Skin epidermis (tissue), 12 donors: ENCODE results near the gene GTF2H4.
"Not testable (repeated sequence)": the region's sequence is repeated elsewhere in the genome, so short reads cannot be mapped to it uniquely, and the experiment has no call there.

ENCODE experiments used
- H3K27ac ChIP-seq, 21 experiments: fragments of 200-600 bp; sonication (generic) in 11 of 21; one replicate each; pipeline ENCODE4 v1.5.0; 2020; ENCODE audit warnings: mild to moderate bottlenecking in 3 of 21, inconsistent platforms in 2 of 21, moderate library complexity in 2 of 21
- H3K4me3 ChIP-seq, 7 experiments: fragments of 200-600 bp; sonication (generic) in 2 of 7; one replicate each; pipeline ENCODE4 v1.5.0; 2020; ENCODE audit warnings: inconsistent platforms in 2 of 7, mild to moderate bottlenecking in 2 of 7, moderate library complexity in 1 of 7

GTF2H4 gene

GRCh38 chr6:30891816-30892538 is 16.0 kb upstream of the GTF2H4 start:
- Histone ChIP-seq H3K4me3 (no peak overlapping the region), H3K27ac (no peak overlapping the region)

GRCh38 chr6:30893001-30893591 is 14.9 kb upstream of the GTF2H4 start:
- H3K27ac ChIP-seq, result no peak overlapping the region
- H3K4me3 ChIP-seq, result no peak overlapping the region

DNA sequence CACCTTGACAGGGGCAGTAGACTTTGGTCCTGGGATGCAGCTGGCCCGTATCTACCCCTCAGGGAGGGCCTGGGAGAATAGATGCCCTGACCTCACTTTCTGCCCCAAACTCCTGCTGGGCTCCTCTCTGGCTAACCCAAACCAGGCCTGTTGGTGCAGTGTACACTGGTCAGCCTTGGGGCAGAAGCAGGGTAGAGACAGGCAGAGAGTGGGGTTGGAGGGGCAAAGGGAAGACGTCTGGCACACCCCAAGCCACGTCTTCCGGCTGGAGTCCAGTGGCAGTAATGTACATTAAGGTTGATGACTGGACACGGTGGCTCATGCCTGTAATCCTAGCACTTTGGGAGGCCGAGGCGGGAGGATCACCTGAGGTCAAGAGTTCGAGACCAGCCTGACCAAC is 14.3 kb upstream of the GTF2H4 start:
- no peak overlapping the region for H3K4me3 ChIP-seq
- H3K27ac ChIP-seq, result no peak overlapping the region

DNA sequence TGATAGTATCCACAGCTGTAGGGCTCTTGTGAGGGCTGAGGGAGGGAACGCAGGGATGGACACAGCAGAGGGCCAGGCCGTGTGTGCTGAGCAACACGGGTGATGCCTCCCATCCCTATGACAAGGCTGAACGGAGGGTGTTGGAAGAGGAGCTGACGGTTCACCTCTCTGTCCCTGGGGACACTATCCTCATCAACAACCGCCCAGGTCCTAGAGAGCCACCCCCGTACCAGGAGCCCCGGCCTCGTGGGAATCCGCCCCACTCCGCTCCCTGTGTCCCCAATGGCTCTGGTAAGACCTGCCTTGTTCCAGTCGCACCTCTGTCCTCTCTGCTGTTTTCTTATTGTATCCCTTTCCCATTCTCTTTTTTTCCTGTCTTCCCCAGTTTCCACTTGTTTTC is 13.6 kb upstream of the GTF2H4 start:
- no peak overlapping the region for H3K4me3 ChIP-seq
- H3K27ac ChIP-seq, result no peak overlapping the region

DNA sequence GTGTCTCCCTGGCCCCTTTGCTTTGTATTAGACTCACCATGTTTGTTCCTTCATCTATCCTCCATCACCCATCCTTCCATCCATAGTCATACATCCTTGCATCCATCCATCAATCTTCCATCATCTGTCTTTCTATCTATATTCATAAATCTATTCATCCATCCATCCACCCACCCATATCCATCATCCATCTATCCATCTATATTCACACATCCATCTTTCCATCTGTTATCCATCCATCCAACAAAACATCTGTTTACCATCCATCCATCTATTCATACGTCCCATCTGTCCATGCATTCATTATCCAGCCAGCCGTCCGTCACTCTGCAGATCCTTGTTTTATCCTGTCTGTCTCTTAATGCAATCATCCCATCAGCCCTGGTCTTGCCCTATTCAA is 13.1 kb upstream of the GTF2H4 start:
- no peak overlapping the region for H3K4me3 ChIP-seq

GRCh38 chr6:30895343-30895742 is 12.7 kb upstream of the GTF2H4 start:
- H3K27ac ChIP-seq, result no peak overlapping the region

More for the DNA sequence above, 13.1 kb upstream of the GTF2H4 start:
- no peak overlapping the region for H3K27ac ChIP-seq

GRCh38 chr6:30896541-30896940 is 11.5 kb upstream of the GTF2H4 start:
- no peak overlapping the region for H3K27ac ChIP-seq
- H3K4me3 ChIP-seq, result no peak overlapping the region

More at GRCh38 chr6:30895343-30895742, 12.7 kb upstream of the GTF2H4 start:
- no peak overlapping the region for H3K4me3 ChIP-seq

GRCh38 chr6:30897882-30898281 is 10.1 kb upstream of the GTF2H4 start:
- H3K4me3 ChIP-seq, result no peak overlapping the region
- no peak overlapping the region for H3K27ac ChIP-seq

DNA sequence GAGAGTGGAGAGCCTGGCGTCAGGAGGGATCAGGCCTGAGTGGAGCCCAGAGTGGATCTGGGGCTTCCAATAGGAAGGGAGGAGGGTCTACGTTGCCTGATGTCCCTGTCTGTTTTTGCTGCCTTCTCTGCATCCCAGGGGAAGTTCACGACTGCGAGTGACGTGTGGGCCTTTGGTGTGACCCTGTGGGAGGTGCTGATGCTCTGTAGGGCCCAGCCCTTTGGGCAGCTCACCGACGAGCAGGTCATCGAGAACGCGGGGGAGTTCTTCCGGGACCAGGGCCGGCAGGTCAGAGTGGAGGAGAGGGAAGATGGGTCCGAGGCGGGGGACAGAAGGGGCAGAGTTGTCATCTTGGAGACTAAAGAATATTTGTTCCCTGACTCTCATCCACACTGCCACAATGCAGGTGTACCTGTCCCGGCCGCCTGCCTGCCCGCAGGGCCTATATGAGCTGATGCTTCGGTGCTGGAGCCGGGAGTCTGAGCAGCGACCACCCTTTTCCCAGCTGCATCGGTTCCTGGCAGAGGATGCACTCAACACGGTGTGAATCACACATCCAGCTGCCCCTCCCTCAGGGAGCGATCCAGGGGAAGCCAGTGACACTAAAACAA is 9.2 kb upstream of the GTF2H4 start:
- no peak overlapping the region for H3K27ac ChIP-seq
- H3K4me3 ChIP-seq, result no peak overlapping the region

- no peak overlapping the region for H3K27ac ChIP-seq
- H3K4me3 ChIP-seq, result no peak overlapping the region
These were observed 7.1 kb upstream of the GTF2H4 start for GRCh38 chr6:30900863-30901417.

- Histone ChIP-seq H3K4me3 (no peak overlapping the region), H3K27ac (no peak overlapping the region)
These were observed 6.6 kb upstream of the GTF2H4 start for GRCh38 chr6:30901436-30901835.

- H3K27ac ChIP-seq, H3K4me3 ChIP-seq: not testable (repeated sequence)
These were observed 5.8 kb upstream of the GTF2H4 start for GRCh38 chr6:30902196-30902595.

- Histone ChIP-seq H3K27ac (no peak overlapping the region), H3K4me3 (no peak overlapping the region)
These were observed 5.3 kb upstream of the GTF2H4 start for GRCh38 chr6:30902709-30903108.

- Histone ChIP-seq H3K27ac (no peak overlapping the region), H3K4me3 (no peak overlapping the region)
These were observed 4.8 kb upstream of the GTF2H4 start for GRCh38 chr6:30903236-30903635.

DNA sequence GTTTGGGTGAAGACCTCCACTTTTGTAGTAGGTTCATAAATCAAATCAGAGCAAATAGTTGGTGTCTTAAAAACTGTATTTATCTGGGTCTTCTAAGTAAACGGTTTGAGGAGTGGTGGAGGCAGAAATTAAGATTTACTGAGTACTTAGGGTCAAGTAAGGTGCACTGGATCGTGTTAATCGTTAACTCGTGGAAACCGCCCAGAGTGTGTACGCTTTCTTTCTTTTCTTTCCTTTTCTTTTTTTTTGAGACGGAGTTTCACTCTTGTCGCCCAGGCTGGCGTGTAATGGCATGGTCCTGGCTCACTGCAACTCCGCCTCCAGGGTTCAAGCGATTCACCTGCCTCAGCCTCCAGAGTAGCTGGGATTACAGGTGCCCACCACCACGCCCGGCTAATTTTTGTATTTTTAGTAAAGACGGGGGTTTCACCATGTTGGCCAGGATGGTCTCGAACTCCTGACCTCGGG is 683 bp upstream of the GTF2H4 start:
- H3K27ac ChIP-seq, result peak overlapping the region in 3 of 21 experiments; percentile 11 to 66 (median 65)
- H3K4me3 ChIP-seq, result peak overlapping the region; percentile 63 to 81 (median 70)

- Histone ChIP-seq H3K27ac (peak overlapping the region in 15 of 21 experiments; percentile 6 to 85 (median 67)), H3K4me3 (peak overlapping the region; percentile 63 to 81 (median 70))
These were observed 693 bp downstream of the GTF2H4 start for GRCh38 chr6:30908700-30909099.

- H3K4me3 ChIP-seq, H3K27ac ChIP-seq: not testable (repeated sequence)
These were observed 2.5 kb downstream of the GTF2H4 start for GRCh38 chr6:30910473-30910872.

GRCh38 chr6:30912746-30913520 is 4.9 kb downstream of the GTF2H4 start:
- peak overlapping the region in 15 of 21 experiments; percentile 67 to 94 (median 89) for H3K27ac ChIP-seq
- peak overlapping the region in 1 of 7 experiments; percentile 74 for H3K4me3 ChIP-seq

DNA sequence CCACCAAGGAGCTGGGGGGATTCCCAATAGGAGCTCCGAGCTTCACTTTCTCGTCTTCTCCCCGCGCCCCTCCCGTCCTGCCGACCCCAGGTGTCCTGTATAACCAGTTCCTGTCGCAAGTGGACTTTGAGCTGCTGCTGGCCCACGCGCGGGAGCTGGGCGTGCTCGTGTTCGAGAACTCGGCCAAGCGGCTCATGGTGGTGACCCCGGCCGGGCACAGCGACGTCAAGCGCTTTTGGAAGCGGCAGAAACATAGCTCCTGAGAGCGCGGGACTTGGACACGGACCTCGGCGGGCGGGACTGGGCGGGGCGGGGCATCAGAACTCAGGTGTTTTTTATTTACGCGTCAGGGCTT is 5.7 kb downstream of the GTF2H4 start:
- peak overlapping the region in 20 of 21 experiments; percentile 67 to 94 (median 88) for H3K27ac ChIP-seq
- H3K4me3 ChIP-seq, result peak overlapping the region; percentile 39 to 74 (median 46)
